Measurements from ENCODE around the gene SLC12A9.

The SLC12A9 gene

GRCh38 chr7:100860702-100861615 lies 8.4 kb downstream of the SLC12A9 start:
- in situ Hi-C loops (cut with MboI; ENCODE audit: low sequenced_read_pairs): no loop called here

GRCh38 chr7:100861616-100861985 lies 9.1 kb downstream of the SLC12A9 start:
- in situ Hi-C loops (cut with MboI; ENCODE audit: low sequenced_read_pairs): no loop called here

GRCh38 chr7:100863406-100863950 lies 11.0 kb downstream of the SLC12A9 start:
- in situ Hi-C loops (cut with MboI; ENCODE audit: low sequenced_read_pairs): no loop called here

- in situ Hi-C loops (cut with MboI; ENCODE audit: low sequenced_read_pairs): no loop called here
These were observed 11.8 kb downstream of the SLC12A9 start for GRCh38 chr7:100864263-100864845.

- in situ Hi-C loops (cut with MboI; ENCODE audit: low sequenced_read_pairs): no loop called here
These were observed 12.9 kb downstream of the SLC12A9 start for GRCh38 chr7:100865372-100865911.

GRCh38 chr7:100865938-100866728 lies 13.6 kb downstream of the SLC12A9 start:
- in situ Hi-C loops (cut with MboI; ENCODE audit: low sequenced_read_pairs): no loop called here

- in situ Hi-C loops (cut with MboI; ENCODE audit: low sequenced_read_pairs): no loop called here
These were observed 14.2 kb downstream of the SLC12A9 start for GRCh38 chr7:100866729-100867039.

GRCh38 chr7:100867040-100867775 lies 14.7 kb downstream of the SLC12A9 start, which contains the start of gene TRIP6:
TSS of gene TRIP6 (plus strand) at chr7:100867387. CDS start at chr7:100867498, 111 bp downstream.
- in situ Hi-C loops (cut with MboI; ENCODE audit: low sequenced_read_pairs): no loop called here

GRCh38 chr7:100867776-100868485 lies 15.4 kb downstream of the SLC12A9 start:
- in situ Hi-C loops (cut with MboI; ENCODE audit: low sequenced_read_pairs): no loop called here

GRCh38 chr7:100873599-100874299 lies 21.2 kb downstream of the SLC12A9 start:
- in situ Hi-C loops (cut with MboI; ENCODE audit: low sequenced_read_pairs): no loop called here

- in situ Hi-C loops (cut with MboI; ENCODE audit: low sequenced_read_pairs): no loop called here
These were observed 21.7 kb downstream of the SLC12A9 start for GRCh38 chr7:100874300-100874576.

- in situ Hi-C loops (cut with MboI; ENCODE audit: low sequenced_read_pairs): no loop called here
These were observed 22.3 kb downstream of the SLC12A9 start, which contains the start of gene SRRT for GRCh38 chr7:100874577-100875355. TSS of gene SRRT (plus strand) at chr7:100875103. CDS start at chr7:100875591, 488 bp downstream.

GRCh38 chr7:100875356-100875751 lies 22.8 kb downstream of the SLC12A9 start:
- in situ Hi-C loops (cut with MboI; ENCODE audit: low sequenced_read_pairs): no loop called here

- in situ Hi-C loops (cut with MboI; ENCODE audit: low sequenced_read_pairs): no loop called here
These were observed 25.5 kb downstream of the SLC12A9 start for GRCh38 chr7:100878013-100878412.

GRCh38 chr7:100878685-100879084 lies 26.2 kb downstream of the SLC12A9 start:
- in situ Hi-C loops (cut with MboI; ENCODE audit: low sequenced_read_pairs): no loop called here

GRCh38 chr7:100879685-100880261 lies 27.3 kb downstream of the SLC12A9 start:
- in situ Hi-C loops (cut with MboI; ENCODE audit: low sequenced_read_pairs): no loop called here

- in situ Hi-C loops (cut with MboI; ENCODE audit: low sequenced_read_pairs): no loop called here
These were observed 28.1 kb downstream of the SLC12A9 start for GRCh38 chr7:100880645-100881044.

- in situ Hi-C loops (cut with MboI; ENCODE audit: low sequenced_read_pairs): no loop called here
These were observed 28.6 kb downstream of the SLC12A9 start for GRCh38 chr7:100881136-100881535.

Measured in HL-60/S4 (cell line).